Measurements from ENCODE around the gene GPC6.

The GPC6 gene

DNA sequence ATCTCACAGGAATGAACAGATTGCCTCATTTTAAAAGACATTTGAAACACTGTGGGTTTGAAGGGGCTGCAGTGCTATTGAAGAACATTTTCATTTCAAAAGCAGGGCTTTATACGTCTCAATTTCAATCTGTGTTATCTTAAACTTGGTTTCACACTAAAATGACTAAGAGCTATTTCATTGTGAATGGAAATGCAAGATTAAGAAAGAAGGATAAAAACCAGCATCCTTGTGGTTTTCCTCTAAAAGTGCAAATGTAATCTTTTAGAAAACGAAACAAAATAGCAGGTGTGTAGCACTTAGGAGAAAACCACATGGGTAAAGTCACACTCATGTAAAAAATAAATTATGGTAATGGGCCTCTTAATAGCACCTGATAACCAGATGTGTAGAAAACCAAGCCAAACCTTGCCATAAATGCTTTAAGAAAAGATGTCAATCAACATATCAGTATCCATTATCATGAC is 397.7 kb downstream of the GPC6 start:
- no peak for DNase-seq

DNA sequence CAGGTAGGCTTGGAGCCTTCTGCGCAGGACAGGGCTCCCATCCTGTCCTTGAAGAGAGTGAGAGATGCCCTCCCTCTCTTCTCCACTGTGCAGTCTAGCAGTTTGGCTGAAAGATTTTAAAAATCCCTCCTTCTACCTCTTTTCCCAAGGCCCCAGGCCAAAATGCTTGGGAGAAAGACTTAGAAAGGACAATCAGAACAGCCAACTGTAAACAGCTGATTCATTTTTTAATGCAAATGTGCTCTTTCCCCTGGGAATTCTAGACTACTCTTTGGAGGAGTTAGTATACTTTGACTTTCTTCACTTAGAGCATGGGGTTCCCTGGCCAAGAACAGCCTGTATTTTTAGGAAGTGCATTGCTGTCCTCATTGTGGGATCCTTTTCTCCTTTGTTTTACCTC is 398.9 kb downstream of the GPC6 start:
- no peak for DNase-seq

- no peak for DNase-seq
Observed at GRCh38 chr13:93628136-93628797, 401.7 kb downstream of the GPC6 start.

DNA sequence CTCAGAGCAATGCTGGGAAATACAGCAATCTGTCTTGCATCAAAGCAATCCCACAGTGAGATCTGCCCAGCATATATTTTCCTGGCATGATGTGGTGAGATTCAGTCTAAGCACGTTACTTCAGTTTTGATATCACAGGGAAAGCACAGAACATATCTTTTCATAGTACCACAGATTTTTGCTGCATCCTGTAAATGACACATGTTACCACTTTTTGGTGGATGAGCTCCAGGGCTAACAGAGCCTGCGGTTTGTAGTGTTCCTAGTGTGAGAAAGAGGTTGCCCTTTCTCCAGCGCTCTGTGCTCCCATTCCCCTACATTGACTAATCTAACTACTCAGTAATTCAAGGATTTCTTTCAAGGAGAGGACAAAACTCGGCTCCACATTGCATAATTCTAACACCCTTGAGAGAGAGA is 409.0 kb downstream of the GPC6 start:
- DNase-seq, result no peak

- DNase-seq, result no peak
Observed at GRCh38 chr13:93637852-93638251, 411.2 kb downstream of the GPC6 start.

DNA sequence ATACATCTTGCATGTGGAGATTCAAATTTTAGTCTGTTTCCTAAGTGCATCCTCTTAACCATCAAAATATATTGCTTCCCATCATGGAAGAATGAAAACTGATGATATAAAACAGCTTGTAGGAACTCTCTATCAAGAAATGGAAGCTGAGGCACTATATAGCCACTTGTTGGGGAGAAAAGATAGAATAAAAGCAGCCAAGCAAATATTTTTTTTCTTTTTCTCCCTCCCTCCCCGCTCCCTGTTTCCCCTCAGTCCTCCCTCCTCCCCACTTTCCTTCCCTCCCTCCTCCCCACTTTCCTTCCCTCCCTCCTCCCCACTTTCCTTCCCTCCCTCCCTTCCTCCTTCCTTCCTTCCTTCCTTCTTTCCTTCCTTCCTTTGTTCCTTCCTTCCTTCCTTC is 413.8 kb downstream of the GPC6 start:
- no peak for DNase-seq

GRCh38 chr13:93646245-93646644 is 419.6 kb downstream of the GPC6 start:
- no peak for DNase-seq

GRCh38 chr13:93649496-93649895 is 422.9 kb downstream of the GPC6 start:
- no peak for DNase-seq

- no peak for DNase-seq
Observed at GRCh38 chr13:93653776-93654175, 427.2 kb downstream of the GPC6 start.

- DNase-seq, result no peak
Observed at GRCh38 chr13:93655154-93655553, 428.5 kb downstream of the GPC6 start.

DNA sequence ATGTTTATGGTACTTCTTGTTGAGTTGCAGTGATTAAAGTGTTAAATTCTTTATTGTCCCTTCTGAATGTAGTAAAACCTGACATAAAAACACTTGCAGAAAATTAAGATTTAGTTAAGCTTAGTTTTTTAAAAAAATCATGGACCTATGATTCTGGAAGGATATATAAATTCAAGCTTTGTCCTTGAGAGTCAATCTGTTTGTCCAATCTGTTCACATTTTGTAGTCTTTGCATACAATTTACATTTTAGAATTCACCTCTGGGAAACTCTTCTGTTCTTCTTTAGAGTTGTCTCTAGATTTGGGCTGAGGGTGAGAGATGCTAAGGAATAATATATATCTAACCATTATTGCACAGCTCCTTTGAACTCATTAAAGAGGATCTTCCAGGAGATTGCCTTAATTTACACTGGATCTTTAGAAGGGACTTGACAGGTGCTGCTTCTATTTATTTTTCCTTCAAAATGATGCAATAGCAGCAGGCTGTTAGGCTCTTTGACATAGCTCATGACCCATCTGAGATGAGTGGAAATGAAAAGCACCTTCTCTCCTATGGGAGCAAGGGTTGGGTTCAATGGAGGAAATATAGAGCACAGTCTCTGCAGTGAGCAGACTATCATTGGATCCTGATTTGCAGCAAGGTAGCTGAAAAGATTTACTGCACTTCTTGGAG is 433.9 kb downstream of the GPC6 start:
- no peak for DNase-seq

- DNase-seq, result no peak
Observed at GRCh38 chr13:93670866-93671265, 444.3 kb downstream of the GPC6 start.

GRCh38 chr13:93672996-93673395 is 446.4 kb downstream of the GPC6 start:
- DNase-seq, result no peak

DNA sequence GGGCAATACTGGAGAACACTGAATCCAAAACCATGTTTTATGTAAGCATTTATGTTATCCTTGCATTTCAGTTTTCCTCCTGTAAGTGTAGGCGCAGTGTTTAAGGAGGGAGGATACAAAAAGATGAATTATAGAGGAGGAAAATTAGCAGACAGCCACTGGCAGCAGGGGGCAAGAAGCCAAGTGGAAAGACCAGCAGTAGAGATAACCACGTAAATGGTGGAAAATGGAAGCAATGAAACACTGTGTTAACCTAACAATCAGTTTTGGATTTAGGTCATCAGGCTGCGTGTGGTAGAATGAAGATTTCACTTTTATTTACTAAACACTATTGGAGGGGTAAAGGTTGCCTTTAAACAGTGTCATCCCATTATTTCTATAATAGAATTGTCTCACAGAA is 447.3 kb downstream of the GPC6 start:
- DNase-seq, result no peak

GRCh38 chr13:93674337-93674755 is 447.7 kb downstream of the GPC6 start:
- no peak for DNase-seq

- no peak for DNase-seq
Observed at GRCh38 chr13:93680329-93680728, 453.7 kb downstream of the GPC6 start.

DNA sequence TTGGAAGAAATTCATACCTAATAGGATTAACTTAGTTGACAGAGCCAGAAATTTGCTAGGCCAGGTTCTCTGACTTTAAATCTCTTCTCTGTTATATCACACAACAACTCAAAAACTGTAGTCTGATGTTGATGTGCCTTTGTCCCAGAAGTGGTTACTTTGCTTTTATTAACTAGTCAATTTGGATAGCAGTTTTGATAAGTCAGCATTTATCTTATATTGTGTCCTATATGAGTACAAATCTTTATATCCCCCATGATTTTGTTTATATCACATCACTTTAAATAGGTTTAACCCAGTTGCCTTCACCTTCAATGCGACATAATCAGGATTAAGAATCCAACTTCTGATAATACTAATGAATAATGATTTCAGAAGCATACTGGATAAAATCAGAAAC is 459.3 kb downstream of the GPC6 start:
- no peak for DNase-seq

- no peak for DNase-seq
Observed at GRCh38 chr13:93686399-93686798, 459.8 kb downstream of the GPC6 start.

DNA sequence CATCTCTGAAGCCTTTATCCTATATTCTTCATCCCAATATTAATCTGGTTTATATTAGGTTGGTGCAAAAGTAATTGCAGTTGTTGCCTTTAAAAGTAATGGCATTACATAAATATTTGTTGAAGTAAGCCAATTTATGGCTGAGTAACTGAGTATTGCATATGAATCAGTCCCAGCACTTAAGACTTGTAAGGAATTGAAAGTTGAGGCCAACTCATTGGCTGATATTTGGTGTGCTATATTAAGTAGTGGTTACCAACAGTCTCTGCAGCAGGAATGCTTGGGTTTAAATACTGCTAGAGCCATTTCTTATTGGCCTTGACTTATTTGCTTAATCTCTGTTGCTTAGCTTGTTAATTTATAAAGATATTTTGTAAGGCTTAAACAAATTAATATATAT is 460.7 kb downstream of the GPC6 start:
- no peak for DNase-seq

DNA sequence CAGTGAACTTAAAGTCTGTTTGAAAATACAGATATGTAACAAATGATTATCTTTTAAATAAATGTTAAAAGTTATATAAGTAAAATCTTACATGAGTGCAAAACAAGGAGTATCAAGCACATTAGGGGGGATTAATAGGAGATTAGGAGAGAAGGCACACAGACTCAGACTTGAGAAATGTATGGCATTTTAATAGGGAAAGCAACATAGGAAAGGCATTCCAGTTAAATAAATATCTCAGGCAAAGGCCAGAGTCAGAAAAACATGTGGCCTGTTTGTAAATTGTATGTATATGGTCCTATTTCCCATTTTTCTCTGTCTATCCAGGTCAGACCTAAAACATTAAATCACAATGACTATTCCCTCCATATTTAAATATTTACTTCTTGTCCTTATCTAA is 462.7 kb downstream of the GPC6 start:
- no peak for DNase-seq

DNA sequence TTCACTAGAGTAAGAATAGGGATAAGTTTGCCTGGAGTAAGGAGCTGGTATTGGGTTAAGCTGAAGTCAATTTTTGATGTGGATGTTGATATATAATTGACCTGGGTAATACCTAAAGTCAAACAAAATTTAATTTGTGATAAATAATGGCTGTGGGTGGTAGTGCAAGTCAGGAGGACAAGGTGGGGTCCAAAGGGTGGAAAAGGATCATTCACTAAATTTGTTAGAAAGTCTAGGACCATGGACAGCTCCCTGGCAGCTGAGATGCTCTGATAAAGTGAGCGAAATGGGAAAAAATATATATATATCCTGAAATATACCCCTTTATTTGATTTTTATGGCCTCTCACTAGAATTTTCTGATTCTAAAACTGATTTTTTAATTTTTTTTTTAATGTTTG is 463.5 kb downstream of the GPC6 start:
- no peak for DNase-seq

DNA sequence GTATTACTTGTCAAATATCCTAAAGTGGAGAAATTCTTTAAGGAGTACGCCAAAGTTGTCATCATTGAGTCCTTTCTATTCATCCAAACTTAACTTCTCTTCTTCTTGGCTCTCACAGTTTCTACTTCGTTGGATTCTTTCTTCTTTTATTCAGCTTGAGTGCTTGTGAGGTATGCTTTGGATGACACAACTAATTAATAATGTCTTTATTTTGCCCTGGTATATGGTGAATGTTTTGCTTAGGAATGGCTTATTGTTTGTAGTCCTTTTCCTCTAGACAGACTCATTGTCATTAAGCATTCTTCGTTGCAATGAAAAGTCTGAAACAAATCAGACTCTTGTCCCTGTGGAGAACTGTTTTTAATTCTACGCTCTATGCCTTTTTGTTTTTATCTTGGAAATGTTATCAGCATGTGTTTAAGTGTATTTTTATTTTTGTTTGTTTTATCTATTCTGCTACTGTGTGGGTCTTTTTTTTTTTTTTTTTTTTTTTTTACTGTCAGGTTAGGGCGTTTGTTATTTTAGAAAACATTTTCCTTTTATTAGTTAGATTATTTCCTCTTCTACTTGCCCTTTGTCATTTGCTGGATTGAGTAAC is 471.5 kb downstream of the GPC6 start:
- DNase-seq, result no peak

DNA sequence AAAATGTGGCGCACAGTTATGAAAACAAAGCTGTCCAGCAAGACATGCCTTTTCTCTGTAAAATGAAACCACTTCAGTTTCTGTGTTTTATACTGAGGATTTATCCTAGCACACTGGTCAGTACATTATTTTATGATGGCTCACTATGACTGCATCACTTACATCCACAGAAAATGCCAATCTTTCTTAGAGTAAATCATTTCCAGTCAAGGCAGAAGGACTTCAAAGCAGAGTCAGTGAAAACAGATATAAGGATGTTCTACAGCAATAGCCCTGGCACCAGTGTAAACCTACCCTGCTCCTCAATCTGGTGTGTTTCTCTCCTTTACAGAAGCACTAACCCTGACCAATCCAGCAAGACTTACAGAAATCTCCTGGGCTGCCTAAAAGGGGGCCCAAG is 473.5 kb downstream of the GPC6 start:
- DNase-seq, result no peak

GRCh38 chr13:93708308-93709075 is 481.9 kb downstream of the GPC6 start:
- no peak for DNase-seq
